OCI-LY3 (cell line): ENCODE measurements around the gene TACC3.

Experiments used
- H2AFZ ChIP-seq: fragments of 200-600, 300-600 bp; shearing (Covaris generic); 2 replicates; pipeline ENCODE4 v1.6.0; 2014; ENCODE audit warnings: antibody characterized with exemption, low read depth, low read length
- H3K27ac ChIP-seq: fragments of 200-600, 300-600 bp; sonication (generic); 2 replicates; pipeline ENCODE4 v1.5.1; 2014; ENCODE audit warnings: mild to moderate bottlenecking, low read length, moderate library complexity, mixed read lengths
- H3K27me3 ChIP-seq: fragments of 200-600, 300-600 bp; sonication (generic); 2 replicates; pipeline ENCODE4 v1.6.1; 2014; ENCODE audit warnings: low read depth, low read length, mixed read lengths
- H3K36me3 ChIP-seq: fragments of 200-600, 300-600 bp; sonication (generic); replicated peaks from 2 replicates; pipeline ENCODE3; 2014; ENCODE audit warnings: low read depth, low read length, mixed read lengths
- H3K4me1 ChIP-seq: fragments of 300-600, 200-600 bp; sonication (generic); 2 replicates; pipeline ENCODE4 v1.6.1; 2014; ENCODE audit warnings: low read length, mixed read lengths
- H3K4me2 ChIP-seq: fragments of 200-600, 300-600 bp; sonication (generic); 2 replicates; pipeline ENCODE4 v1.6.1; 2014; ENCODE audit warnings: low read length, mixed read lengths
- H3K4me3 ChIP-seq: fragments of 300-600, 200-600 bp; sonication (generic); 2 replicates; pipeline ENCODE4 v1.5.1; 2014; ENCODE audit warnings: antibody characterized with exemption, mild to moderate bottlenecking, low read length, moderate library complexity
- H3K79me2 ChIP-seq: fragments of 300-600, 200-600 bp; shearing (Covaris generic); 2 replicates; pipeline ENCODE4 v1.6.1; 2014; ENCODE audit warnings: mild to moderate bottlenecking, low read length, mixed read lengths
- H3K9ac ChIP-seq: fragments of 300-600, 200-600 bp; shearing (Covaris generic); 2 replicates; pipeline ENCODE4 v1.6.0; 2014; ENCODE audit warnings: mild to moderate bottlenecking, low read length, moderate library complexity
- H3K9me3 ChIP-seq: fragments of 200-600, 300-600 bp; shearing (Covaris generic); 2 replicates; pipeline ENCODE4 v1.6.1; 2014; ENCODE audit warnings: low read length, mixed read lengths; ENCODE audit not compliant: insufficient read depth
- H4K20me1 ChIP-seq: fragments of 200-600, 300-600 bp; sonication (generic); 2 replicates; pipeline ENCODE4 v1.6.1; 2016; ENCODE audit warnings: low read length, mixed read lengths; ENCODE audit not compliant: insufficient read depth
- CTCF ChIP-seq: fragments of 200-600, 300-600 bp; sonication (generic); IDR thresholded peaks from 2 replicates; pipeline ENCODE4 v1.5.1; 2014; ENCODE audit warnings: antibody characterized with exemption, low read length, low read depth
- EZH2phosphoT487 ChIP-seq: fragments of 200-600 bp; shearing (Covaris generic); IDR thresholded peaks from 2 replicates; pipeline ENCODE4 v1.6.1; 2018; ENCODE audit warnings: antibody characterized with exemption, mixed run types, low read depth

The TACC3 gene

GRCh38 chr4:1778642-1779392, 57.5 kb downstream of the TACC3 start:
- no peaks in the 10 kb centered on the region for H3K27me3 ChIP-seq
- no peak overlapping the region for H3K27ac ChIP-seq
- no peaks in the 10 kb centered on the region for H3K36me3 ChIP-seq
- no peak for TF ChIP-seq EZH2phosphoT487
- TF ChIP-seq CTCF: no peak
- no peaks in the 10 kb centered on the region for H3K9me3 ChIP-seq
- H3K4me2 ChIP-seq: no peak overlapping the region
- no peaks in the 10 kb centered on the region for H3K4me1 ChIP-seq
- no peak overlapping the region for H3K9ac ChIP-seq
- no peak overlapping the region for H3K4me3 ChIP-seq
- H4K20me1 ChIP-seq: no peaks in the 10 kb centered on the region
- no peaks in the 10 kb centered on the region for H3K79me2 ChIP-seq
- no peak overlapping the region for H2AFZ ChIP-seq

DNA sequence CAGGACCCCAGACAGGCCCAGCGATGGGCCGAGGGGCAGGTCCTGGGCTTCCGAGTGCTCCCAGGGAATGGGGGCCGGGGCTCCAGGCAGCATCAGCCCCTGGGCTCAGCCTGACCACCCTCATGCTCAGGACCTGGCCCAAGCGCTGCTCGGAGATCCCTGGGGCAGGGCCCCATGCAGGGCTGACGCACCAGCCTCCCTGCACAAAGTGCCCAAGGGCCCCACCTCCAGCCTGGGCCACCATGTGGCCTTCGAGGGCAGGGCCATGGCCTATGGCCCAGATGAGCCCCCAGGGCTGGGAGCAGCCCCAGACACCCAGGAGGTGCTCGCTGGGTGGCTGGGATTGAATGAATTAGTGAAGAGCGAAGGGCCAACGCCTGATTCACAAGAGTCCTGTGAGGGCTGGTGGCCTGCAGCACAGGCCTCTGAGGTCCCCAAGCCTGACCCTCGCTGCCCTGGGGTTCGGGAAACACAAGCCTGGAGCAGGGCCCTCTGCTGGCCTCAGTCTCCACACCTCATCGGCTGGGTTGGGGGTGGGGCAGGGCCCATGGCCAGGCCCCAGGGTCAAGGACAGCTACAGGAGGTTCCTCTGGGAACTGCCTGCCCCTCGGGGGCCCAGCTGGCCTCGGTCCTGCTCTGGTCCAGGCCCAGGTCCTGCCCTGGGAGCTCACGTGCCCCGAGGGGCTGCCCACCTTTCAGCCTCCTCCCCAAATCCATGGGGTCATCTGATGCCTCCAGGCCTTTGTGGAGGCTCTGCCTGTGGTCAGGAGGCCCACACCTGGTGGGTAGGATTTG, 58.5 kb downstream of the TACC3 start:
- no peaks in the 10 kb centered on the region for H3K4me1 ChIP-seq
- H3K4me3 ChIP-seq: no peak overlapping the region
- H3K27ac ChIP-seq: no peak overlapping the region
- H3K4me2 ChIP-seq: no peak overlapping the region
- no peak for TF ChIP-seq EZH2phosphoT487
- no peak for TF ChIP-seq CTCF
- no peak overlapping the region for H2AFZ ChIP-seq
- H3K27me3 ChIP-seq: no peaks in the 10 kb centered on the region
- no peak overlapping the region for H3K9ac ChIP-seq
- H3K36me3 ChIP-seq: no peaks in the 10 kb centered on the region
- H3K79me2 ChIP-seq: no peaks in the 10 kb centered on the region
- no peaks in the 10 kb centered on the region for H4K20me1 ChIP-seq
- H3K9me3 ChIP-seq: no peaks in the 10 kb centered on the region

DNA sequence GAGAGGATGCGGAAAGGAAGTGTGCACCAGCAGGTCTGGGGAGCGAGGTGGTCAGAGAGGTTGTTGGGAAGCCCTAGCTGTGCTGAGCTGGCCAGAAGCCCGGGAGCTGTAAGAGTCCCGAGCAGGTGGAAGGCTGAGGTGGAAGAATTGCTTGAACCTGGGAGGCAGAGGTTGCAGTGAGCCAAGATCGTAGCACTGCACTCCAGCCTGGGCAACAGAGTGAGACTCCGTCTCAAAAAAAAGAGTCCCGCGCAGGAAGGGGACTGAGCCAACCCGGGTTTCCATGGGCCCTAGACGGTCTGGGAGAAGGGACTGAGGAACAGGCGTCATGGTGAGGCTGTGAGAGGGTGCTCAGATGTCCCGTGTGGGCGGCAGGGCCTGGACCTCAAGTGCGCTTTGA, 59.1 kb downstream of the TACC3 start:
- H3K4me1 ChIP-seq: no peaks in the 10 kb centered on the region
- TF ChIP-seq CTCF: no peak
- TF ChIP-seq EZH2phosphoT487: no peak
- H3K4me3 ChIP-seq: no peak overlapping the region
- no peaks in the 10 kb centered on the region for H3K9me3 ChIP-seq
- no peak overlapping the region for H3K27ac ChIP-seq
- no peaks in the 10 kb centered on the region for H4K20me1 ChIP-seq
- no peaks in the 10 kb centered on the region for H3K36me3 ChIP-seq
- H3K9ac ChIP-seq: no peak overlapping the region
- no peaks in the 10 kb centered on the region for H3K27me3 ChIP-seq
- H3K4me2 ChIP-seq: no peak overlapping the region
- H3K79me2 ChIP-seq: no peaks in the 10 kb centered on the region
- H2AFZ ChIP-seq: no peak overlapping the region

DNA sequence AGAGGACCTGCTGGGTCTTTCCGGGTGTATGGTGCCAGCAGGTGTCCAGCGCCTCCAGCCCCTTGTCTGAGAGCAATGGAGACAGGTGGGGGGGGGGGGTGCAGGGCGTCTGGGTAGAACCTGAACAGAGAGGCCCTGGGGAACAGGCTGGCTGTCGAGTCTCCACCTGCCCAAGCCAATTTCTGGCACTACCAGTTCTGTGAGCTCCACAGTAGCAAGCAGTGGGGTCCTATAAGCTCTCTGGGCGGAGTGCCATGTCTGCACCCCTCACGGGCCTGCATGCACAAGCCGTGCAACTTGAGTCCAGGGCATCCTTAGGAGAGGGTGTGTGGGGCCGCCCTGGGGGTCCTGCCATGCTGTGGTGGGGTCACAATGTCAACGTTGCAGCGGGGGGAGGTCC, 61.7 kb downstream of the TACC3 start:
- no peak overlapping the region for H3K4me2 ChIP-seq
- H3K4me3 ChIP-seq: no peak overlapping the region
- no peaks in the 10 kb centered on the region for H4K20me1 ChIP-seq
- H2AFZ ChIP-seq: no peak overlapping the region
- no peak for TF ChIP-seq CTCF
- TF ChIP-seq EZH2phosphoT487: no peak
- H3K9me3 ChIP-seq: no peaks in the 10 kb centered on the region
- H3K9ac ChIP-seq: no peak overlapping the region
- H3K27ac ChIP-seq: no peak overlapping the region
- no peaks in the 10 kb centered on the region for H3K36me3 ChIP-seq
- H3K4me1 ChIP-seq: no peaks in the 10 kb centered on the region
- H3K79me2 ChIP-seq: no peaks in the 10 kb centered on the region
- no peaks in the 10 kb centered on the region for H3K27me3 ChIP-seq
